Measurements from ENCODE around the gene ZNF337.
"Not testable (repeated sequence)": the region's sequence is repeated elsewhere in the genome, so short reads cannot be mapped to it uniquely, and the experiment has no call there.

ZNF337 gene

GRCh38 chr20:25696371-25697131 lies at the start of gene ZNF337:
Gene ZNF337, minus strand, starts transcription at chr20:25696853. Its CDS starts 10,436 bp downstream, at chr20:25686417.
- peak; percentile 96 for DNase-seq

DNA sequence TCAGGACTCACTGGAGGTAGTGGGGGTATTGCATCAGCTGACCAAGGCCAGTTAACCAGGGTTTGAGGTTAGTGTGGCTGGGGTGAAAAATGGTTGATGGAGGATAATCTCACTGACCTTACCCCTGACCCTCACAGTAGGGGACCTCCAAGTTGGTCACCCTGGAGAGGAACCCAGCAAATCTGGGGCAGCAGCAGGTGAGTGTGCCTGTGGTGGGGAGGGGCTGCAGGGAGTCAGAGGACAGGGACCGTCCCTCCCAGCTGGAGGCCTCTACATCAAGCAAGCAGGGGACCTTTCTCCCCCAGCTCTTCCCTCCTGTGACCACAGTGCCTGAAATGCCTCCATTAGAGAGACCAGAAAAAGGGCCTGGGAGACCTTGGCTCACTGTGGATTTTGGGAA lies 49.1 kb upstream of the ZNF337 start:
- no peak for DNase-seq

DNA sequence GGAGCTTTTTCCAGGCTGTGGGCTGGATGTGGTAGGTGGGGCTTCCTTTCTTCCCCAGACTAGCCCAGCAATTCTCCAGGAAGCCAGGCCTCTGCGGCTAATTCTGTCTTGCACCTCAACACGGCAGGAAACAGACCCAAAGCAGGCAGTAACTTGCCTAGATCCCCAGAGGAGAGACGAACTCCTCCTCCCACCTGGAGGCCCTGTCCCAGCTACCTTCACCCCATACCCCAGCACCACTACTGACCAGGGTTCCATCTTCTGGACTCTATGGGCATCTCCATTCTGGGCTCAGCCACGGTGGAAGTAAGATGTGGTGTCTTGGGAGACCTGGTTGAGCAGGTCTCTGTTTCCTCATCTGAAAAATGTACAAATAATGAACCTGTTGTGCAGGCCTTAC lies 48.4 kb upstream of the ZNF337 start:
- DNase-seq, result no peak

DNA sequence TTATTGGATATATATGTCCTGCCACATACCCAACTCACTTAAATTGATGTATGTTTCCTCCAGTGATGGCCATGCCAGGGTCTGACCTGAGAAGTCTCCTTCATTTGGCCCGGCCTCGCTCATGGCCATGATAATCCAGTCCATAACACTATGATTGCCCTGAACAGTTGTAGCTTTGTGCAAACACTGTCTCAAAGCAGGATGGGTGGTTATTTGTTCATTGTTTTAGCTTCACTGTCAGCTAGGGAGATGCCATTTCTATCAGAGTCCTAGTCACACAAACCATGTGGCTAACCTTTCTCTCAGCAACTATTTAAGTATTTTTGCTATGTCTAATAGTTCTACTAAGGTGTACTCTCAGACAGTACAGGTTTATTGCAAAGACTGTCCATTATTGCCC lies 47.6 kb upstream of the ZNF337 start:
- DNase-seq, result no peak

DNA sequence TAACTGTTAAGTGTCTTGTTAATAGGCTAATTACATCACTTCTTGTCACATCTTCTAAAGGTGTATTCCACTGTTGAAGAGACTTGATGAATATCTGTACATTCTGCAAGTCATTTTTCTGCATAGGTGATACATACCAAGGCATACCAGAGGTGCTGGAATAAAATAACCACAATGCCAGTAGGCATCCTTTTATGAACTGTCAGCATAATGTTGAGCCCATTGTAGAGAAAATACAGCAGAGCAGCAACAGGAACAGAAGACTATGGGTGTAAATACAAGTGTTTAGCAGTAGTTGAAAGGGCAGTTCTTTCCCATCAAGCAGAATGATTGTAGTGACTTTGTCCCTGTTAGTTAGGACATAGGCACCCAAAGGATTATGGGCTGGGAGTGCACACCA lies 44.4 kb upstream of the ZNF337 start:
- no peak for DNase-seq

GRCh38 chr20:25739615-25740320 lies 43.1 kb upstream of the ZNF337 start:
- DNase-seq, result no peak

DNA sequence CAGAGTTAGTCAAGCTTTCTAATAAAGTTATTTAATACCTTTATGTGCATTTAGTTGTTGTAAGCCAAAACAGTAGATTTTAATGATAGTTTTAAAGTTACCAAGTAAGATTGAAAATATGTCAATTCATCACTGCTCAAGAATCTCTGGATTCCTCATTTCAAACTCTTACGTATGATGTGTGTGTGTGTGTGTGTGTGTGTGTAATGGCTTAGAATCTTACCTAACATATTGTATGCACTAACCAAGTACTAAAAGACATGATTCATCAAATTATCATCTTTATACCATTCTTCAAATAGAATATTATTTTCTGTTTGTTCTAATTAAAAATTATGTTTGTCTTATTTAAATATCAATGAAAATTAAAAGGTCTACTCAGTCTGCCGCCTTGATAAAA lies 41.5 kb upstream of the ZNF337 start:
- DNase-seq, result no peak

- DNase-seq, result no peak
Measured at GRCh38 chr20:25733903-25734302, 37.2 kb upstream of the ZNF337 start.

- DNase-seq, result no peak
Measured at GRCh38 chr20:25730862-25731261, 34.2 kb upstream of the ZNF337 start.

DNA sequence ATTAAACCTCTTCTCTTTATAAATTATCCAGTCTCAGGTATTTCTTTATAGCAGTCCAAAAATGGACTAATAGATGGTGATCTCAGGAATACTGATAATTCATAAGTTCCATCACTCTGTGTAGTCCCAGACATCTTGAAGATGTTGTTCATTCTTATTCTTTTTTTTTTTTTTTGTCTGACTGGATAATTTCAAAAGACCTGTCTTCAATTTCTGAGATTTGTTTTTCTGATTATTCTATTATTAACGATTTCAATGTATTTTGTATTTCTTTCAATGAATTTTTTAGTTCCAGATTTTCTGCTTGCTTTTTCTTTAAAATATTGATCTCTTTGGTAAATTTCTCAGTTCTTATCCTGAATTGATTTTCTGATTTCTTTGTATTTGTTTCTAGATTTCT lies 29.7 kb upstream of the ZNF337 start:
- no peak for DNase-seq

DNA sequence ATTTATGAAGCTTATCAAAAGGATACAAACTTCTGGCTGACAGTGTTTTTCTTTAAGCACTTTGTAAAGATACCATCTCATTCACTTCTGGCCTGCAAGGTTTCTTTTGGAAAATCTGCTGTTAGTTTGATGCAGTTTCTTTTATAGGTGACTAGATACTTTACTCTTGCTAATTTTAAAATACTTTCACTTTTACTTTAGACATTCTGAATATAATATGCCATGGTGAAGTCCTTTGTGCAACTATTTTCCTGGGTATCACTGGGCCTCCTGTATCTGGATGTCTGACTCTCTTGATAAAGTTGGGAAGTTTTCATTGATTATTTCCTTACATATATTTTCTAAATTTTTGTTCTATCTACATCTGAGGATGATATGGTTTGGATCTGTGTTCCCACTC lies 29.0 kb upstream of the ZNF337 start:
- DNase-seq, result no peak

- DNase-seq, result no peak
Measured at GRCh38 chr20:25723975-25724374, 27.3 kb upstream of the ZNF337 start.

- no peak for DNase-seq
Measured at GRCh38 chr20:25720285-25720684, 23.6 kb upstream of the ZNF337 start.

- DNase-seq, result not testable (repeated sequence)
Measured at GRCh38 chr20:25718896-25719809, 22.5 kb upstream of the ZNF337 start.

GRCh38 chr20:25707695-25708094 lies 11.0 kb upstream of the ZNF337 start:
- no peak for DNase-seq

DNA sequence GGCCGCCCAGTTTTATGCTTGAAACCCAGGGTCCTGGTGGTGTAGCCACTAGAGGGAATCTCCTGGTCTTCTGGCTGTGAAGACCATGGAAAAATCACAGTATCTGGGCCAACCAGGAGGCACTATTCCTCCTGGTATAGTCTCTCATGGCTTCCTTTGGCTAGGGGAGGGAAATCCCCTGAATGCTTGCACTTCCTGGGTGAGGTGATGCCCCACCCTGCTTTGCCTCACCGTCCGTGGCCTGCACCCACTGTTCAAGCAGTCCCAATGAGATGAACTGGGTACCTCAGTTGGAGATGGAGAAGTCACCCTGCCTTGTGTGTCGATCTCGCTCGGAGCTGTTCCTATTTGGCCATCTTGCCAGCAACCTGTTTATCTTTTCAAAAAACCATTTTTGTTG lies 10.1 kb upstream of the ZNF337 start:
- no peak for DNase-seq

DNA sequence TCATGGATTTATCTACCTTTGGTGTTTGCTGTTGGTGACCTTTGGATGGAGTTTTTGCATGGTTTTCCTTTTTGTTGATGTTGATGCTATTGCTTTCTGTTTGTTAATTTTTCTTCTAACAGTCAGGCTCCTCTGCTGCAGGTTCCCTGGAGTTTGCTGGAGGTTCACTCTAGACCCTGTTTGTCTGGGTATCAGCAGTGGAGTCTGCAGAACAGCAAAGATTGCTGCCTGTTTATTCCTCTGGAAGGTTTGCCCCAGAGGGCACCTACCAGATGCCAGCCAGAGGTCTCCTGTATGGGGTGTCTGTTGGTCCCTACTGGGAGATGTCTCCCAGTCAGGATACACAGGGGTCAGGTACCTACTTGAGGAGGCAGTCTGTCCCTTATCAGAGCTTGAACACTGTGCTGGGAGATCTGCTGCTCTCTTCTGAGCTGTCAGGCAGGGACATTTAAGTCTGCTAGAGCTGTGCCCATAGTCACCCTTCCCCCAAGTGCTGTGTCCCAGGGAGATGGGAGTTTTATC lies 9.2 kb upstream of the ZNF337 start:
- DNase-seq, result no peak

DNA sequence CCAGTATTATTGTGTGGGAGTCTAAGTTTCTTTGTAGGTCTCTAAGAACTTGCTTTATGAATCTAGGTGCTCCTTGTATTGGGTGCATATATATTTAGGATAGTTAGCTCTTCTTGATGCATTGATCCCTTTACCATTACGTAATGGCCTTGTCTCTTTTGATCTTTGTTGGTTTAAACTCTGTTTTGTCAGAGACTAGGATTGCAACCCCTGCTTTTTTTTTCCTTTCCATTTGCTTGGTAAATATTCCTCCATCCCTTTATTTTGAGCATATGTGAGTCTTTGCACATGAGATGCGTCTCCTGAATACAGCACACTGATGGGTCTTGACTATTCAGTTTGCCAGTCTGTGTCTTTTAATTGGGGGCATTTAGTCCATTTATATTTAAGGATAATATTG lies 7.7 kb upstream of the ZNF337 start:
- DNase-seq, result not testable (repeated sequence)

DNA sequence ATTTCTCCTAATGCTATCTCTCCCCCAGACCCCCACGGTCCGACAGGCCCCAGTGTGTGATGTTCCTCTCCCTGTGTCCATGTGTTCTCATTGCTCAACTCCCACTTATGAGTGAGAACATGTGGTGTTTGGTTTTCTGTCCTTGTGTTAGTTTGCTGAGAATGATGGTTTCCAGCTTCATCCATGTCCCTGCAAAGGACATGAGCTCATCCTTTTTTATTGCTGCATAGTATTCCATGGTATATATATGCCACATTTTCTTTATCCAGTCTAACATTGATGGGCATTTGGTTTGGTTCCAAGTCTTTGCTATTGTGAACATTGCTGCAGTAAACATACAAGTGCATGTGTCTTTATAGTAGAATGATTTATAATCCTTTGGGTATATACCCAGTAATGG lies 4.2 kb upstream of the ZNF337 start:
- DNase-seq, result not testable (repeated sequence)

- no peak for DNase-seq
Measured at GRCh38 chr20:25699914-25700313, 3.3 kb upstream of the ZNF337 start.

DNA sequence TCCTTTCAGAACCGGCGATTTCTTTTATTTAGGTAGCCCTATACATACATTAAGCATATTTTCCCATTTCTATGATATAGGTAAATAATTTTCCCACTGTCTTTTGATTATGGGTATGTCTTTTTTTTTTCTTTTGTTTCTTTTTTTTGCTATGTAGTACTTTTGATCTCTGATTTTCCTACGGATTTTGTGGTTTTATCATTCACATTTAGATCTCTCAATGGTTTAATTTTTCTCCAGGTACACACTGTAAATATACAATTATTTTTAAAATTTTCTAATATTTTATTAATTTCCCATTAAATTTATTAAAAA lies 436 bp upstream of the ZNF337 start:
- DNase-seq, result no peak

- no peak for DNase-seq
Measured at GRCh38 chr20:25695532-25696370, 902 bp downstream of the ZNF337 start.
